Measurements from ENCODE around the gene TRPV6.

DNA sequence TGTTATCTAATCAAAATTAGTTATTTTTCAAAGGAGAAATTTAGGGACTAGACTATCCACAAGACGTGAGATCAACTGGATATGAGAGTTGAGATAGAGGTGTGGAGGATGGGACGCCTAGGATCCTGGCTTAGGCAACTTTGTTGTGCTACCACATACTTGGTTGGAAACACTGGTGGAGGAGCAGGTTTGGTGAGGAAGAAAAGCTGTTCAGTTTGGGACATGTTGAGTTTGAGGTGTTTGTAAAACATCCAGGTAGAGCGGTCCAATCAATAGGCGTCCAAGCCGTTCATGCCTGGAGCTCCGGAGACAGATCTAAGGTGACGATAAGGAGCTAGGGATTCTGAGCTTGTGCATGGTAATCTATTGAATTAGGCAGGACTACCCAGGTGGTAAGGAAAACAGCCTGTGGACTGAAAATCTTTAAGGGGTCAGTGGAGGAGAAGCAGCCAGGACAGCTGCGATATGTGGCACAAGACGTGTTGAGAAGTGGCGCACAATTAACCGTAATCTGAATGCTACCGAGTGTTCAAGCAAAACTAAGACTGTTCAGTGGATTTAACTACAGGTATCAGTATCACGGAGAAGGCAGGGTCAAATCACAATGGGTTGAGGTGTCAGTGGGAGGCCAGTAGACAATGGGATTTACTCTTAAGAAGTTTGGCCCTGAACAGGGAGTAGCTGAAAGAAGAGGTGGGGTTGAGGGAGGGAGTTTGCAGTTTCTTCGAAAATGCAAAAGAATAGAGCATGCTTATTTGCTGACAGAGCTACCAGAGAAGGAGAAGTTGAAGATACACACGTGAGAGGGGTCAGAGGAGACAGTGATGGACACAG is 16.1 kb upstream of the TRPV6 start:
- no peak for TF ChIP-seq POLR2A (IDR thresholded peaks at IDR 0.05; ENCODE audit: low read depth, low read length)
- no peak for TF ChIP-seq POLR2AphosphoS5 (IDR thresholded peaks at IDR 0.05; ENCODE audit: low read depth, low read length)

All from GM12892 (cell line).